ENCODE data around the gene SLC15A3. TPM values are rescaled to one million over a fixed set of nuclear protein-coding genes. Genes with fewer than 3 reads are reported as not detected.

SLC15A3 gene
- total and polyA plus RNA-seq, 4 donors, result 9.0 to 20.9 (median 16.3) TPM

- H3K27me3 ChIP-seq (ENCODE audit: control insufficient read depth in 4 of 4, insufficient read depth in 4 of 4, low read length in 3 of 4), result no peaks in the 10 kb centered on the region
- TF ChIP-seq YY1 (IDR thresholded peaks at IDR 0.05) (no peak), ZBTB33 (IDR thresholded peaks at IDR 0.05) (no peak), SP1 (IDR thresholded peaks at IDR 0.05) (no peak), GABPA (IDR thresholded peaks at IDR 0.05 in 1 of 2, conservative IDR thresholded peaks at IDR 0.05 in 1 of 2) (no peak), HNF4A (conservative IDR thresholded peaks at IDR 0.05) (no peak), HNF4G (IDR thresholded peaks at IDR 0.05) (no peak), NR2F2 (IDR thresholded peaks at IDR 0.05) (no peak), FOXA2 (IDR thresholded peaks at IDR 0.05) (no peak), RAD21 (IDR thresholded peaks at IDR 0.05) (no peak)
- no peaks in the 10 kb centered on the region for H3K9me3 ChIP-seq (ENCODE audit: control insufficient read depth in 4 of 4, low read length in 3 of 4)
- WGBS, result 82% methylated on average over 6 of the region's 6 CpGs
- H3K27ac ChIP-seq (ENCODE audit: low read depth in 1 of 2, low read length in 2 of 2), result no peak overlapping the region
- H3K4me1 ChIP-seq (ENCODE audit: control insufficient read depth in 4 of 4, insufficient read depth in 4 of 4, low read length in 3 of 4), result no peaks in the 10 kb centered on the region
- H3K9ac ChIP-seq (ENCODE audit: low read depth in 1 of 2, low read length in 2 of 2), result no peak overlapping the region
- H3K4me3 ChIP-seq (ENCODE audit: low read depth in 1 of 3, low read length in 3 of 3), result no peak overlapping the region
- DNase-seq (ENCODE audit: low spot score), result no peak
- H3K36me3 ChIP-seq (ENCODE audit: control insufficient read depth in 4 of 4, insufficient read depth in 3 of 4, low read depth in 1 of 4, low read length in 3 of 4), result no peaks in the 10 kb centered on the region
These were observed 21.7 kb upstream of the SLC15A3 start for GRCh38 chr11:60973699-60974098.

DNA sequence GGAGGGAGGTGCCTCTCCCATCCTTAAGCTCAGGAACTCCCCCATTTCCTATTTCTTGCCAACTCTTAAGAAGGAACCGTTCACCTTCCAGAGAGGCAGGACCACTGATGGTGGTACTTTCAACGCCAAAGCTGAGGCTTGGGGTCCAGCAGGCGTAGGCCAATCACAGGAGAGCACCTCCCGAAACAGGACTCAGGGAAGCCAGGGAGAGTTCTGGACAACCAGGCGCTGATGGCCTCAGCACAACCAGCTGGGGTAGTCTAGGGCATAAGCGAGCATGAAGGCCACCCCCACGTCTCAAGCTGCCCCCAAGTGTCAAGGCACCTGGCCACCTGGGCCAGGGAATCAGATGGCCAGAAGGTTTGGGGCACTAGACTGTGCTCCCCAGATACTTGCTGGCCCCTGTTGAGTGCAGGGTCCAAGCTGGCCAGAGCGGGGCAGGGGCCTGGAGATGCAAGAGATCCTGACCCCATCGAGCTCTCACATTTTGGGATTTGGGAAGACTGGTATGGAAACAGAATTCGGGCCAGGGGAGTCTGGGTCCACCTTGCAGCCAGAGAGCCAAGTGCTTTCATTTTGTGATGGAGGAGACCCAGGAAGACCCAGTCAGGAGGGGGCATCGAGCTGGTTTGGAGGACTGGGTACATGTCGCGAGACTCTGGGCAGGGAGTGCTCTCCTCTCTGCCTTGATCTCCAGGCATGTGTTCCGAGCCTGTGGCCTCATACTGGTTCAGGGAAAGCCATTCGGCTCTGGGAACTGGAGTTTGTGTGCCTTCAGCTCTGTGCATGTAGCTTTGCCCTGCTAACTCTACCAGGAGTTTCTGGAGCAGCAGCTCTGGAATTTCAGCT is 20.4 kb upstream of the SLC15A3 start:
- H3K4me1 ChIP-seq (ENCODE audit: control insufficient read depth in 4 of 4, insufficient read depth in 4 of 4, low read length in 3 of 4), result no peaks in the 10 kb centered on the region
- peaks cover 0 to 6% (median 0%) of the 10 kb centered on the region in 4 donors for H3K9me3 ChIP-seq (ENCODE audit: control insufficient read depth in 4 of 4, low read length in 3 of 4)
- peak overlapping the region in 1 of 3 donors; percentile 3 for H3K4me3 ChIP-seq (ENCODE audit: low read depth in 1 of 3, low read length in 3 of 3)
- no peaks in the 10 kb centered on the region for H3K36me3 ChIP-seq (ENCODE audit: control insufficient read depth in 4 of 4, insufficient read depth in 3 of 4, low read depth in 1 of 4, low read length in 3 of 4)
- H3K27me3 ChIP-seq (ENCODE audit: control insufficient read depth in 4 of 4, insufficient read depth in 4 of 4, low read length in 3 of 4), result no peaks in the 10 kb centered on the region
- TF ChIP-seq FOXA2 (IDR thresholded peaks at IDR 0.05) (no peak), REST (IDR thresholded peaks at IDR 0.05) (no peak), NR2F2 (IDR thresholded peaks at IDR 0.05) (no peak), HNF4A (conservative IDR thresholded peaks at IDR 0.05) (no peak), EGR1 (IDR thresholded peaks at IDR 0.05; ENCODE audit: low read depth in 2 of 2) (no peak), ZBTB33 (IDR thresholded peaks at IDR 0.05) (no peak), GABPA (IDR thresholded peaks at IDR 0.05 in 1 of 2, conservative IDR thresholded peaks at IDR 0.05 in 1 of 2) (no peak), SP1 (IDR thresholded peaks at IDR 0.05) (no peak), RXRA (IDR thresholded peaks at IDR 0.05) (no peak), YY1 (IDR thresholded peaks at IDR 0.05) (no peak), HNF4G (IDR thresholded peaks at IDR 0.05) (no peak), RAD21 (IDR thresholded peaks at IDR 0.05) (no peak), FOXA1 (IDR thresholded peaks at IDR 0.05) (no peak), JUND (IDR thresholded peaks at IDR 0.05) (no peak), CTCF (IDR thresholded peaks at IDR 0.05; ENCODE audit: low read depth, low read length, missing input control) (no peak)
- TF ChIP-seq, protein P1, sequence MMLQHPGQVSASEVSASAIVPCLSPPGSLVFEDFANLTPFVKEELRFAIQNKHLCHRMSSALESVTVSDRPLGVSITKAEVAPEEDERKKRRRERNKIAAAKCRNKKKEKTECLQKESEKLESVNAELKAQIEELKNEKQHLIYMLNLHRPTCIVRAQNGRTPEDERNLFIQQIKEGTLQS (IDR thresholded peaks at IDR 0.05), result no peak
- TF ChIP-seq, protein P2, sequence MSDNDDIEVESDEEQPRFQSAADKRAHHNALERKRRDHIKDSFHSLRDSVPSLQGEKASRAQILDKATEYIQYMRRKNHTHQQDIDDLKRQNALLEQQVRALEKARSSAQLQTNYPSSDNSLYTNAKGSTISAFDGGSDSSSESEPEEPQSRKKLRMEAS (IDR thresholded peaks at IDR 0.05), result no peak
- WGBS, result 83% methylated on average over 15 of the region's 15 CpGs
- no peak for DNase-seq (ENCODE audit: low spot score)
- H3K9ac ChIP-seq (ENCODE audit: low read depth in 1 of 2, low read length in 2 of 2), result no peak overlapping the region
- H3K27ac ChIP-seq (ENCODE audit: low read depth in 1 of 2, low read length in 2 of 2), result no peak overlapping the region
